HG03354 (cell line): ENCODE results near the gene PEX14.

Experiments used
- ATAC-seq: cut with Tn5 transposase; IDR thresholded peaks from one replicate; pipeline ENCODE4 v1.9.1; 2021; ENCODE audit warnings: mild to moderate bottlenecking; ENCODE audit not compliant: unreplicated experiment, poor library complexity, severe bottlenecking

PEX14 gene

GRCh38 chr1:10626791-10627410, 152.2 kb downstream of the PEX14 start:
- ATAC-seq, result no peak

- ATAC-seq, result no peak
Measured at GRCh38 chr1:10628685-10629084, 153.9 kb downstream of the PEX14 start.

- no peak for ATAC-seq
Measured at GRCh38 chr1:10629091-10629815, 154.5 kb downstream of the PEX14 start.

- no peak for ATAC-seq
Measured at GRCh38 chr1:10629816-10630571, 155.2 kb downstream of the PEX14 start.

- ATAC-seq, result no peak
Measured at GRCh38 chr1:10630661-10631120, 155.9 kb downstream of the PEX14 start.

GRCh38 chr1:10631121-10631810, 156.5 kb downstream of the PEX14 start:
- no peak for ATAC-seq

GRCh38 chr1:10631811-10632593, 157.3 kb downstream of the PEX14 start:
- no peak for ATAC-seq

- no peak for ATAC-seq
Measured at GRCh38 chr1:10632691-10633090, 157.9 kb downstream of the PEX14 start.

- ATAC-seq, result no peak
Measured at GRCh38 chr1:10633416-10633815, 158.7 kb downstream of the PEX14 start.

GRCh38 chr1:10634075-10634427, 159.3 kb downstream of the PEX14 start:
- ATAC-seq, result no peak

GRCh38 chr1:10634428-10635084, 159.8 kb downstream of the PEX14 start:
- no peak for ATAC-seq

- ATAC-seq, result no peak
Measured at GRCh38 chr1:10635085-10635896, 160.5 kb downstream of the PEX14 start.

- no peak for ATAC-seq
Measured at GRCh38 chr1:10635992-10636391, 161.2 kb downstream of the PEX14 start.

GRCh38 chr1:10637400-10637799, 162.7 kb downstream of the PEX14 start:
- no peak for ATAC-seq

GRCh38 chr1:10637834-10638558, 163.2 kb downstream of the PEX14 start:
- no peak for ATAC-seq

GRCh38 chr1:10638559-10639005, 163.8 kb downstream of the PEX14 start:
- ATAC-seq, result no peak

GRCh38 chr1:10639011-10639774, 164.4 kb downstream of the PEX14 start:
- no peak for ATAC-seq
